CMK (cell line): ENCODE results near the gene INO80B.
"Not testable (repeated sequence)": the region's sequence is repeated elsewhere in the genome, so short reads cannot be mapped to it uniquely, and the experiment has no call there.

Experiments used
- DNase-seq: peaks from one replicate; pipeline ENCODE4 v3.0.0-alpha.2; 2010; ENCODE audit warnings: low read depth

Gene INO80B

DNA sequence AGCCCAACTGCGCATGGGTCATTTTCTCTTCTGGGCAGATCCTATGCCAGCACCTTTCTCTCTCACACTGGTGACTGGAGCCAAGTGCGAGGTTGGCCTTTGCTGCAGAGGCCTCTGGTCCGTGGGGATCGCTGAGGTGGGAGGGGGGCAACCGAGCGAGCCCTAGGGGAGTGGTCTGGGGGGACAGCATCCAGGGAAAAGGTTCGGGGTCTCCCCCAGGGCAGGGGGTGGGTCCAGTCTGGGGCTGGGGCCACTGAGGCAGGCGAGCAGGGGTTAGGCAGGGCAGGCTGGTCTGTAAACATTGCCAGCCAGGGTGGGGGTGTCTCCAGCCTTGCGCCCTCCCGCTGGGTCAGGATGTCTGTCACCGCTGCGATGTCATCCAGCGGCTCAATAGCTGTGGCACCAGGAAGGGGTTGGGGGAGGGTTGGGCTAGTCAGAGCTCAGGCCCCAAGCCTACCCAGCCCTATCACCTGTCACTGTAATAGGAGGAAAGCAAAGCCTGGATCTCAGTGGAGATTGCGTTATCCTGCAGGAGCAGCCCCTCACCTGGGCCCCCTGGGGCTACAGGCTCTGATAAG, 28.6 kb upstream of the INO80B start:
- DNase-seq, result no peak

DNA sequence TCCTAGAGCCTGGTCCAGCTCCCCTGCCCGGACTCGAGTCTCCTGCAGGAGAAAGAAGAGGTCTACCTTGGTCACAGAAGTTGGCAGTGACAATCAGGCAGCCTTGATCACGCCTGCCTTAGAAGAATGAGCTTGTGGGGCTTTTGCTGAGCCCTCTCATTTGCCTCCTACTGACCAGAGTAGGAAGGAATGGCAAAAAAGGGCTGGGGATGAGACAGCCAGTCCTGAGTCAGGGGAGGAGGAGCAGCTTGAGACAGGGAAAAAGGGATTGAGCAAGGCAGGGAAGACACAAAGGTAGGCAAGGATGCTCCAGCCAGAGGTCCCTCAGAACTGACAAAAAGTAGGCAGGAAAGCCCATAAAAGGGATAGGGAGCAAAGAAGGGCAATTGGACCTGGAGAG, 27.3 kb upstream of the INO80B start:
- DNase-seq, result no peak

DNA sequence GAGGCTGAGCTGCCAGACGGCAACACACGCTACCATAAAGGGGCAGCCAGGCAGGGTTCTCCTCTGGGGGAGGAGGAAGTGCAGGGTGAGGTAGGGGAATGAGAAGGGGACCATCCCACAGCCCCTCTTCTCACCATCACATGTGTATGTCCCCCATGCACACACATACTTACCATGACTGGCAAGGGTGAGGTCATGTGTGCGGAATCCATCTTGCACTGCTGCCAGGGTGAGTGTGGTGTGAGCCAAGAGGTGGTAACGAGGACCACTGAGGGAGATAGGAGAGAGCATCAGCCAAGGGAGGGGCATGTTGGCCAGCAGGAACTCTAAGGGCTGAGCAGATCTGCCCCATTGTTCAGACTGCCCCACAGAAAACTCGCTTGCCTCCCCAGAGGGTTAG, 26.2 kb upstream of the INO80B start:
- no peak for DNase-seq

DNA sequence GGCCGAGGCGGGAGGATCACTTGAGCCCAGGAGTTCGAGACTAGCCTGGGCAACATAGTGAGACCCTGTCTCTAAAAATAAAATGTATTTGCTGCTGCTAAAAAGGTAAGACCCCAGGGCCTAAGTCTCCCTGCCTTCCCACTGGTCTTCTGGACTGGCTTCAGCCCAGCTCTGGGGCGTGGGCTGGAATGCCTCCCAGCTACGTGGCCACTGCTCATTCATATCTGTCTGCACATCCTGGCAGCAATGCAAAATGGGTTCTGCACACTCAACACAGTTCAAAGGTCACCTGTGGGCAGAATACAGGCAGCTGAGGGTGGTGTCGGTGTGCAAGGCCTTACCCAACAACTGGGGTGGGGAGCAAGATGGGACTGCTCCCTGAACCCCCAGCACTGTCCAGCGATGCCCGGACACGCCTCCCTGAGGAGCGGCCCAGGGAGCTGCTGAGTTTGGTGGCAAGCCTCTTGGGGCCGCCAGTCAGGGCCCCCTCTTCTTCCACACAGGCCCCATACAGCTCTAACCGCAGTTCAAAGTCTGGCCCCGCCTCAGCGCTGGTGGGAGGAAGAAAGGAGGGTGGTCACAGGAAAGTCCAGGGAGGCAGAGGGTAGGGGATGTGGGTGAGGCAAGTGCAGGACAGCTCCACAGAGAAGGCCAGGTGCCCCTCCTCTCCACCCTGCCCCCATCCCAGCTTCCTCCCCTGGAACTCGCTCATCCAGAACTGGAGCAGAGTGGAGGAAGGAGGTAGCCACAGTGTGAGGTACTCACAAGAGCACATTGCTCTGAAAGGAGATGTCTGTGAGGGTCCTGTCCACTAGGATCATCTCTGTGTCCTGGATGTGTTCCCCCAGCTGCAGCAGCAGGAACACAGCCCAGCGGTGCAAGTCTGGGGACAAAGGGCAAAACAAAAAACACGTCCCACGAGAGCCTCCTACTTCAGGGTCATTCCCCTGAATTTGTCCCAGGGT, 25.1 kb upstream of the INO80B start:
- DNase-seq, result no peak

DNA sequence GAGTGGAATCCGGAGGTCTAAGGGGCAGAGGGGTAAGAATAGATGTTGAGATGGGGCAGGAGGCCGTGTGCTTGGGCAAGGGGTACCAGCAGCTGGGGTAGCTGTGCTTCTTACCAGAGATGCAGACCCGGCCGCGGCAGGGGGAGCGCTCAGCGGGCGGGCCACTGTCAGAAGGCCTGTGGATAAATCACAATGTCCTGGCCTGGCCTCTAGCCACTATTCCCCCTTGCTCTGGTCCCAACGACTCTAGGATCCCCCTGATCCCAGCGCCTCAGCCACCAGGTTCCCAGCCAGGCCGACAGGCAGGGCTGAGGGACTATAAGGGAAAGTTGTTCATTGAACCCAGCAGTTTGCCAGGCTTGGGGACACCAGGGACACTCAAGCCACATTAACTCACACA, 24.4 kb upstream of the INO80B start:
- no peak for DNase-seq

DNA sequence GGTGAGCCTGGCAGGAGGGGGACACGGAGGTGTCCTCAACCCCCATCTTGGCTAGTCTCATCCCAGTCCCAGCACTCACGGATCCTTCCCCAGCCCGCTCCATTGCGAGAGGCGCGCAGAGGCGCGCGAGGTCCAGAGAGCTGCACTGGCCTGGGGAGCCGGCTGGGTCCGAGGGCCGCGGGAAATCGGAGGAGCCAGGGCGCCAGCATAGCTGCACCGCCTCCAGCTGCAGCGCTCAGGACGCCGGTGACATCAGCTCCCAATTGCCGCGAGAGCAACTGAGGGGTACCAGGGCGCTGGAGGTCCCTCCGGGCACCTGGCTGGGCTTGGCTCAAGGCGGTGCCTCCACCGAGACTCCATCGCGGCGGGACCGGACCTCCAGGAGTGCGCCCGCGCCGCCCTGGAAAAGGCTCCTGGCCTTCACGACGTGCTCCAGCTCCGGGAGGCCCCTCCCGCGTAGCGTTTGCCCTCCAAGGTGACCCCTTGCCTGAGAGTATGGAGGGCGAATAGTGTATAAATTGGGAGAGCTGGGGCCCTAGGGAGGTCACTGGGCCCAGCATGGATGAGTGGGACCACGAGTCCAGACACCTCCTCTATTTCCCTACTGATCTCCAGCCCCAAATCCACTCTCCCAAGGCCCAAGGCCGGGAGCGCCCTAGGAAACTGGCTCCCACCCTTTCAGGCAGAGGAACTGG, 18.6 kb upstream of the INO80B start:
- no peak for DNase-seq

DNA sequence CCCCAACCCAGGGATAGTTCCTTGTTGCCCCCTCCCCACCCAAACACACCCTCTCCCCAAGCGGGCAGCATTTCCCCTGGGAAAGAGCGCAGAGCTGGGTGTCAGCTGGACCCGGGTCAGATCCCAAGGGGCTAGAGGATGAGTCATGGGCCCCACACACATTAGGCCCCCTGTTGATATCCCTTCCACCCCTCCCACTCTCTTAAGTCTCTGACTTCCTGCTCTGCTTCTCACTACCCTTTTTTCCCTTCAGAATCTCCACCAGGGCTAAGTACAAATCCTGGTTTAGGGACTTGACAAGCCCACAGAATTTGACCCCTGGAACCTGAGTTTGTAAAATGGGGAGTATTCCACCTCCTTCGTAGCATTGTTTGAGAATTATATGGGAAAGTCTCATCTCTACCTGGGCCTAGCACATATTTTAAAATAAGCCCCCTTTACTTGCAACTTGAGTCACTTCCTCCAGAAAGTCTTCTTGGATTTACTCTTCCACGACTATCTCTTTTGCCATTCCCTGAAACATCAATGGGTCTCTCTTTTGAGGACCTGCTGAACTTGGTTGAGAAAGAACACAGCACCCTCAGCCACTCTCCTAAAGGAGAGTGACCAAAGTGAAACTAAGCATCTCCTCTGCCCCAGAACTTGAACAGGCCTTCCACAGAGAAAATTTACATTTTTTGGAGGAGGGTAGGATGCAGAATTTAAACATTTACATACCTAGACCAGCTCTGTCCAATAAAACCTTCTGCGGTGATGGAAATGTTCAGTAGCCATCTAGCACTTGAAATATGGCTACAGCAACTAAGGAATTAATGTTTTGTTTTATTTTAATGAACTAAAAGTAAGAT, 17.8 kb upstream of the INO80B start:
- no peak for DNase-seq

DNA sequence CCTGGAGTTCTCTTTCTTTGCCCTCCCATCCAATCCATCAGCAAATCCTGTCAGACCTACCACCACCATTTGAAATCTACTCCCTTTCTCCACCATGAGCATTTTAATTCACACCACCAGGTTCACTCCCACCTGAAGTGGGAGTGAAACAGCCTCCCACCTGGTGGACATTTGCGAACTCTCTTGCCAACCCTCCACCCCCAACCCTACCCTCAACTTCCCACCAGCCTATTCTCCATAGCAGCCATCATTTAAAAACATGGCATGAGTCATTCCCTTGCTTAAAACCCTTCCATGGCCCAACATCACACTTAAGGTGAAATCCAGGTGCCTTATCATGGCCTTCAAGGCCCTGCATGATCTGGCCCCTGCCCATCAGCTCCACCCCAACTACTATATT, 16.6 kb upstream of the INO80B start:
- DNase-seq, result no peak

DNA sequence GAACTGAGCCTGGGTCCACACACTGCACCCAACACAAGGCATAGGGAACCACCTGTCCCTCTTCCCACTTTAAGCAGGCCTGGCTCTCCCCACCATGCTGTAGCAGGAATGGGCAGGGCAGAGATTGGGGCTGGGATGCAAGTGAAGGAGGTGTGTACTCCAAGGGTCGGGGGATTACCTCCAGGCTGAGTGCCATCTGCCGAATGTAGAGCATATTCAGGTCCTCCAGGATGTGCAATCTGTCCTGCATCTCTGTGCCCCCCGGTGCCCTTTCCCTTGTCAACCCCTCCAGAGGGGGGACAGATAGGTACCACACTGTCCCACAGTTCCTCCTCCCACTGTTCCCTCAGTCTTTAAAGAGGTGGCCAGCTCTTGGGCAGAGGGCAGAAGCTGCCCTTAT, 15.5 kb upstream of the INO80B start:
- no peak for DNase-seq

DNA sequence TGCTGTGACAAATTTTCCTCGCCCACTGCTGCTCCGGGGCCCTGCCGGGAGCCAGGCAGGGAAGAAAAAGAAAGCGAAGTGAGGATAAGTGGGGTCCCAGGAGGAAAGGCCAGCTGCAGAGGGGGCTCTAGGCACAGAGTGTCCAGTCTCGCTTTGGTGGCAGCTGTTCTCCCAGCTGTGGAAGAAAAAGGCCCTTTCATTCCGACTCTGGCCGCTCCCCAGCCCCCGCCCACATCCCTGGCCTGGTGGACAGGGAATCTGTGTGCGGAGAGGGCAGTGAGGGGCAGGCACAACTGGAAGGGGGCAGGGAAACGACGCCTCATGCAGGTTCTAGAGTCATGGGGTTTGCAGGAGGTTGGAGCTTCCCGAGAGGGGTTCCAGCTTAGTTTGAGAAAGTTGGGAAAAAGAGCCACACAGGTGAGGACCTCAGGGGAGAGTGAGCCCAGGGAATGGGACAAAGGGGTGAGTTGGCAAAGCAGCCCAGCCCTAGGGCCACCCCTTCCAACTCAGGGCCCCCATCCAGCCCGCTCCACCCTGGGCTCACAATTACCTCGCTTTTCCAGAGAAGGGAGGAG, 15.0 kb upstream of the INO80B start:
- no peak for DNase-seq

DNA sequence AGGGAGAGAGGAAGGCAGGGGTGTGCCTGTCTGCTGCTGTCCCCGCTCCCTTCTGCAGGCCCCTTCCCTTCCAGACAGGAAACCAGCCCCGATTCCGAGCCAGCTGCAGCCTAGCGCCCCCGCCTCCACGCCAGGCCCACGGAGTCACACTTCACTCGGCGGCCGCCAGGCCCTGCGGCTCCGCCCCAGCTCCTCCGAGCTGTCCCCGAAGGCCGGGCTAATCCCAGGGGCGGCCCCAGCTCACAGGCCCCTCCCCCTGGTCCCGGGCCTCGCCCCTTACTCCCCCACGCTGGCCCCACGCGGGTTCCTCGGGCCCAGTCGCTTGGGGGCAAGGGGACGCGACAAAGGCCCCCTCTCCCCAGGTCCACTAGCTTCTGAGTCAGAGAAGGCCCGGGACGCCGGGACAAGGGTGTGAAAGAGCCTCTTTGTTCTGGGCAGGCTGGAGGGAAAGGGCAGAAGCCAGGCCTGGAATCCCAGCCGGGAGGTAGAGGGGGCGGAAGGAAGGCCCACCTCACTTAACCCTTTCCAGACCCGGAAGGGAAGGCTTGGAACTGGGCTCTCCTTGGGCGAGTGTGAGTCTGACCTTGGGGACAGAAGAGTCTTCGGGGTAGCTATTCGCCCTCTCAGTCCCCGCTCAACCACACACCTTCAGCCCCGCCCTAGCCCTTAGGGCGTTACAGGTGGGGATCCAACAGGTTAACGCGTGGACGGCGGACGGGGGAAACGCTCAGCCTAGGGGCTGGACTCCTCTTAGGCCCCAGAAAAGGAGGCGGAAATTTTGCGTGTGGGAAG, 14.3 kb upstream of the INO80B start:
- DNase-seq, result peak; percentile 86

DNA sequence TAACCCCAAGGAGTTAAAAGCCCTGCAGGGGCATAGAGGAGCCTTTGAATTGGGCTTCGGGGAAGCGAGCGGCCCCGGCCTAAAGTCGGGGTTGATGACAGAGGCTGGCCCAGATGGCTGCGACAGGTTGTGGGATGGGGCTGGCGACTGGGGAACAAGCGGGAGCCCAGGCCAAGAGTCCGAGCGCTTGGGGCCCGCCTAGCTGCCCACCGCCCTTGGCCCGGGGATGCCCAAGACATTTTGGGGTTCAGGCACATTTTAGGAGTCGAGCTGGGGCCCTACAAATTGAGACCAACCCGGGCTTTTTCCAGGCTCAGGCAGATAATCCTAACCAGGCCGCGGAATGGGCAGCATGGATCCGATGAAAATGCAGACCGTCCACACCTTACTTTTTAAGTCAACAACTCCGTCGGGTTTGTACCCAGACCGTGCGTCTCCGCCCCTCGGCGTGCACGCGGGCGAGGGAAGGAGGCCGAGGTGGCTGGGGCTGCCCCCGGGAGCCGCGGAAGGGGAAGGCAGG, 13.7 kb upstream of the INO80B start:
- DNase-seq, result no peak

DNA sequence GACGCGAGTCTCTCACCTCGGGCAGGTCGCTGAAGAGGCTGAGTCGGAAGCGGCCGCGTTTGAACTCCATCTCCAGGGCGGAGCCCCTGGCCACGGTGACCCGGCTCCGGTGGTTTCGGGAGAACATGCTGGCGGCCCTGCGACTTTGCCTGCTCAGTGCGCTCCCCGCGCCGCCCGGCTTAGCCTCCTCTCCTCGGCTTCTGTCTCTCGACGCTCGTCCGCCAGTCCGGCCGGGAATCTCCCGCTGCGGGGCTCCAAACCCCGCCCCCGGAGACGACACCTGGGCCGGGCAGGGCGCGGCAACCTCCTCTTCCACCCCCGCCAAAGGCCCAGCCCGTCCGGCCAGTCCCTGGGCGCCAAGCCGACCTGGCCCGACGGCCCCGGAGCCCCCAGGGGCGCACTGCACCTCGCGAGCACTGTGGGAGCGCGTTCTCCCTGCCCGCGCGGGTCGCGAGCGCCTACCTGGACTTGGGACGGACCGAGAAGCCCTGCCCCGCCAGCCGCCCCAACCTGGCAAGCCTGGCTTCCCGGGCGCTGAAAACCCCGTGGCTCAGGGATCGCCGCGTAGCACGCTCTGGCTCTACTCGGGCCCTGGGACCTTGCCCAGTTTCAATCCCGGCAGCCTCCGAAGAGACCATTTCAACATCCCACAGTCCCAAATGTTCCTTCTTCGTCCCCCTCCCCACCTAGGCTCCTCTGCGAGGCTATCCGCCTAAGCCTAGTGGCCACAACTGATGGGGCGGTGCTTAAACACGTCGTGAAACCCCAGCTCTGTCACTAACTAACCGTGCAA, 13.0 kb upstream of the INO80B start, which contains the start of gene RTKN:
RTKN (minus strand) TSS at position 248 of the 793 bp plus-strand sequence; CDS start at position 127, 121 bp downstream.
- DNase-seq, result no peak

DNA sequence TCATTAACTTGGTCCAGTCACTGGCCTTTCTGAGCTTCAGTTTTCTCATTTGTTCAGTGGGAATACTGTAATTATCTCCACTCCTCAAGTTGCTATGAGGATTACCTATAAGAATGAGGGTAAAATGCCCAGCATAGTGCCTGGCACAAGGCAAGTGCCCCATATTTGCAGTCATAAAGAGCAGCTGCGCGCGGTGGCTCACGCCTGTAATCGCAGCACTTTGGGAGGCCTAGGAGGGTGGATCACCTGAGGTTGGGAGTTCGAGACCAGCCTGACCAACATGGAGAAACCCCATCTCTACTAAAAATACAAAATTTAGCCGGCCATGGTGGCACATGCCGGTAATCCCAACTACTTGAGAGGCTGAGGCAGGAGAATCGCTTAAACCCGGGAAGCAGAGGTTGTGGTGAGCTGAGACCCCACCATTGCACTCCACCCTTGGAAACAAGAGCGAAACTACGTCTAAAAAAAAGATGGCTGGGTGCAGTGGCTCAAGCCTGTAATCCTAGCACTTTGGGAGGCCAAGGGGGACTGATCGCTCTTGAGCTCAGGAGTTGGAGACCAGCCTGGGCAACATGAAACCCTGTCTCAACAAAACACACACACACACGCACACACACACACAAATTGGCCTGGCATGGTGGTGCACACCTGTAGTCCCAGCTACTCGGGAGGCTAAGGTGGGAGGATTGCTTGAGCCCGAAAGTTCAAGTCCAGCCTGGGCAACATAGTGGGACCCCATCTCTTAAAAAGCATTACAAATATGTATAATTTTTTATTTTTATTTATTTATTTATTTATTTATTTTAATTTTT, 12.2 kb upstream of the INO80B start:
- not testable (repeated sequence) for DNase-seq

DNA sequence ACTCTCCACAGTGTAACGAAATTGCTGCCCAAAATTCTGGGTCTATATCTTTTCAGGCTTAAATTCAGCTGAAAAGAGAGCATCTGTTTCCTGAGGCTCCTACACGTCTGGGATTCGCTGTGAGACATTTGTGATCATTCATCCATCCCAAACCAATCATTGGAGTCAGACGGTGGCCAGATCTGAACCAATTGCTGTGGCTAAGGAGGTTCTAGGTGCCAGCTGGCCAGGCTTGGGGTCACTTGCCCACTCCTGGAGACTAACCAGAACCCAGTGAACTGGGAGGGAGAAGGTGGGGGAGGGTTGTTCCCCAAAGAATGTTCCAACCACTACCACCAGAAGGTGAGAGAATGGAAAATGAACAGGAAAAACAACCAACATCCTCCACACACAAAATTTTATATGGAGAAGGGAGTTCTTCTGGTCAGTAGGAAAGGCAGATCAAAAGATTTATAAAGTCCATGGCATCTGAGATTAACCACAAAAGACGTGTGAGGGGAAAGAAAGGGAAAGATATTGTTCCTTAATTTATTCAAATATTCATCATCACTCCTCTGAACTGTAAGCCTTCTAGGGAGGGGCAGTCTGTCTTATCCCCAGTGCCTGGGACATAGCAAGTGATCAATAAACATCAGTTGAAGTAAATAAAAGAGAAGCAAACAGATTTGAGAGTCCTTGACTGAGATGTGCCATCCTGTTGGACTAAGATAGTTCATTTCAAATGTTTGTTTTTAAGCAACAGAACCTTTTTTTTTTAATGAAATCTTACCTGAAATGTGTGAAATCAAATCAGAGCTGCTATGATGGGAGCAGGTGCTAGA, 10.2 kb upstream of the INO80B start:
- DNase-seq, result no peak

DNA sequence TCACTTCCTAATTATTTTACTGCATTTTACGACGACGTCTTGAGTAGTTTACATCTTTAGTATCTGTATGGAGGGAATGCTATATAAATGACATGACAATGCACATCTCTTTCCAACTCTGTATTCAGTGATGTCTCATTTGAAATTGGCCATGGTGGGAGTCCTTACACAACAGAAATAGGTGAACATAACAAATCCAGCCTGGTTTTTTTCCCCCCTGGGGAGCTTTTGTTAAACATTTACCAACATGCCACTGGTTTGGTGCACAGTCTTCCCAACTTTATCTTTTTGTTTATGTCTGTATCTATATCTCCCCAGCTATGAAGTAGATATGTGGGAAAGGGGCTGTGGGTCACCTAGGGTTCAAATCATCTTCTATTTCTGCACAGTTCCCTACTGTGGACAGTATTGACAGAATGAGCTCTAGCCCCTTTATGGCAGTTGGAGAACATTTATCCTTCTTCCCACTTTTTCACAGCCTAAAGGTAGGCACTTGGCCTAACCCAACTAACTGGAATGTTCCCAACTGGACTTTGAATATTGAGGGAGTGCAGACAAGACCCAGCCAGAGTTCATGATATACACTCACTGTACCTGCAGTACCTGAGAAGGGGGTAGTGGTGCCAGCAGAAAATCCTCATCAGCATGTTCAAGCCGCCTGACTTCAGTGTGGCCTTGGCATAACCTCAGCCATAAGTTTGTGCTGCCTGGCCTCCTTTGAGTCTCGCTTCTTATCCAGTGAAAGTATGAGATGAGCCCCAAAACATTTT, 7.5 kb upstream of the INO80B start:
- no peak for DNase-seq

DNA sequence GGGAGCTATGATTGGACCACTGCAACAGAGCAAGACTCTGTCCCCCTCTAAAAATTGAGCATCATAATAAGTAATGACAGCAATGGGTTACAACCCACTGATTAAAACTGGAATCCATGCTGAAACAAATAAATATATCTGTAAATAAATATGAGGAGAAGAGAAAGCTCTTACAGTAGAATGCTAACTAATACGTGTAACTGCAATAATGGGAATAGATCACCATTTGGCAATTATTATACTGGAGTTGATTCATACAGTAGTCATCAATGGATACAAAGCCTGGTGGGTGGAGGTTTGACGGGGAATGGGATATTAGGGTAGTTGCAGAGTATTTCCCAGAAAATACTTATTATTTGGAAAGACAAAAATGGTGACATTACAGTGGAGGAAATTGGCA, 6.1 kb upstream of the INO80B start:
- DNase-seq, result no peak
